ENCODE results near the gene TBXA2R.
"Not testable (repeated sequence)": the region's sequence is repeated elsewhere in the genome, so short reads cannot be mapped to it uniquely, and the experiment has no call there.

The TBXA2R gene

DNA sequence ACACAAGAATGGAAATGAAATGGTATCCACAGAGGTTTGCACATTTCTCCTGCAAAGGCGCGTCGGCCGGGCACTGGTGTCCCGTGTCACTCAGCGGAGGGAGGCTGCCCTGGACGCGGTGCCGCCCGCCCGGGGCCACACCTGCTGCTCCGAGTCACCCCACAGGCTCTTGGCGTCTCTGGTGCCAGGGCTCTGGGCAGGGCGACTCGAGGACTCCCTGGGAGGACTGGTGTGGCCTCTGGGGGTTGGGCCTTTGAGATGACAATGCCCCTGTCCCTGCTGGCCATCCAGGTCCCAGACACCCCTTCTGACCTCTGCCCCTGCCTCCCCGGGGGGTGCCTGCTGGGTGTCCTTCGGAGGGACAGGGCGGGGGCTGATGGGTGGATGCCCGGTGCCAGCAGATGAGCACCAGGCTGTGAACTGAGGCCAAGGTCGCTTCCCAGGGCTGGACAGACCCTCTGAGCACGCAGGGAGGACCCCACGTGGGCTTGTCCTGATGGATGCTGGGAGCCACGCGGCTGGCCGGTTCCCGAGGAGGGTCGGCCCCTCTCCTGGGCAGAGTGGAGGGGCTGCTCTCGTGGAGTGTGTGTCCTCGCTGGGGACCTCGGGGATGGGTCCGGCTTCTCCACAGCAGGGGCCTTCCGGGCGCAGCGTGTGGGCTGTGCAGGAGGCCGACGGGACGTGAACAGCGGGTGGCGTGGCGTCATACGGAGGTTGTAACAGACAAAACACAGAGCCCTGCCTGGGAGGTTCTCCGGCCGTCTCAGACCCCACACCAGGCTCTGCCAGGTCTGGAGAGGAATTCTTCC is 24.6 kb upstream of the TBXA2R start:
- peaks cover 5% of the 10 kb centered on the region in 2 donors for H3K4me1 ChIP-seq (ENCODE audit: control insufficient read depth in 2 of 2, insufficient read depth in 2 of 2, low read length in 2 of 2)
- no peak overlapping the region for H3K9ac ChIP-seq (ENCODE audit: low read depth in 1 of 2, low read length in 2 of 2)
- H3K27me3 ChIP-seq (ENCODE audit: control insufficient read depth in 2 of 2, insufficient read depth in 2 of 2, low read length in 2 of 2): no peaks in the 10 kb centered on the region
- no peaks in the 10 kb centered on the region for H3K9me3 ChIP-seq (ENCODE audit: control insufficient read depth in 2 of 2, low read length in 2 of 2)
- no peak overlapping the region for H3K4me3 ChIP-seq (ENCODE audit: low read length in 2 of 2)
- no peak overlapping the region for H3K27ac ChIP-seq (ENCODE audit: low read depth in 2 of 2, low read length in 2 of 2)
- H3K36me3 ChIP-seq (ENCODE audit: control insufficient read depth in 2 of 2, insufficient read depth in 2 of 2, low read length in 2 of 2): peaks cover 0 to 4% of the 10 kb centered on the region in 2 donors

DNA sequence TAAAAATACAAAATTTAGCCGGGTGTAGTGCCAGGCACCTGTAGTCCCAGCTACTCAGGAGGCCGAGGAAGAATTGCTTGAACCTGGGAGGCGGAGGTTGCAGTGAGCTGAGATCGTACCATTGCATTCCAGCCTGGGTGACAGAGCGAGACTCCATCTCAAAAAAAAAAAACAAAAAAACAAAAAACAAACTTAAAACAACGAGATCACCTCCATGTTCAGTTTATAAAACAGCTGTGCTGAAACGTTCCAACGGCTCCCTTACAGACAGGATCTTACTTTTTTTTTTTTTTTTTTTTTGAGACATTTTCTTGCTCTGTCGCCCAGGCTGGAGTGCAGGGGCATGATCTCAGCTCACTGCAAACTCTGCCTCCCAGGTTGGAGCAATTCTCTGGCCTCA is 22.1 kb upstream of the TBXA2R start:
- not testable (repeated sequence) for H3K9me3 ChIP-seq (ENCODE audit: control insufficient read depth in 2 of 2, low read length in 2 of 2); H3K36me3 ChIP-seq (ENCODE audit: control insufficient read depth in 2 of 2, insufficient read depth in 2 of 2, low read length in 2 of 2); H3K27me3 ChIP-seq (ENCODE audit: control insufficient read depth in 2 of 2, insufficient read depth in 2 of 2, low read length in 2 of 2); H3K27ac ChIP-seq (ENCODE audit: low read depth in 2 of 2, low read length in 2 of 2); H3K9ac ChIP-seq (ENCODE audit: low read depth in 1 of 2, low read length in 2 of 2); H3K4me3 ChIP-seq (ENCODE audit: low read length in 2 of 2)
- peaks cover 14 to 16% of the 10 kb centered on the region in 2 donors for H3K4me1 ChIP-seq (ENCODE audit: control insufficient read depth in 2 of 2, insufficient read depth in 2 of 2, low read length in 2 of 2)

GRCh38 chr19:3627351-3627723 is 20.7 kb upstream of the TBXA2R start:
- H3K27ac ChIP-seq (ENCODE audit: low read depth in 2 of 2, low read length in 2 of 2): peak overlapping the region; percentile 92 to 94
- H3K9me3 ChIP-seq (ENCODE audit: control insufficient read depth in 2 of 2, low read length in 2 of 2): no peaks in the 10 kb centered on the region
- peaks cover 14 to 16% of the 10 kb centered on the region in 2 donors for H3K4me1 ChIP-seq (ENCODE audit: control insufficient read depth in 2 of 2, insufficient read depth in 2 of 2, low read length in 2 of 2)
- H3K4me3 ChIP-seq (ENCODE audit: low read length in 2 of 2): peak overlapping the region; percentile 6 to 54
- no peaks in the 10 kb centered on the region for H3K27me3 ChIP-seq (ENCODE audit: control insufficient read depth in 2 of 2, insufficient read depth in 2 of 2, low read length in 2 of 2)
- peaks cover 4 to 12% of the 10 kb centered on the region in 2 donors for H3K36me3 ChIP-seq (ENCODE audit: control insufficient read depth in 2 of 2, insufficient read depth in 2 of 2, low read length in 2 of 2)
- H3K9ac ChIP-seq (ENCODE audit: low read depth in 1 of 2, low read length in 2 of 2): no peak overlapping the region

DNA sequence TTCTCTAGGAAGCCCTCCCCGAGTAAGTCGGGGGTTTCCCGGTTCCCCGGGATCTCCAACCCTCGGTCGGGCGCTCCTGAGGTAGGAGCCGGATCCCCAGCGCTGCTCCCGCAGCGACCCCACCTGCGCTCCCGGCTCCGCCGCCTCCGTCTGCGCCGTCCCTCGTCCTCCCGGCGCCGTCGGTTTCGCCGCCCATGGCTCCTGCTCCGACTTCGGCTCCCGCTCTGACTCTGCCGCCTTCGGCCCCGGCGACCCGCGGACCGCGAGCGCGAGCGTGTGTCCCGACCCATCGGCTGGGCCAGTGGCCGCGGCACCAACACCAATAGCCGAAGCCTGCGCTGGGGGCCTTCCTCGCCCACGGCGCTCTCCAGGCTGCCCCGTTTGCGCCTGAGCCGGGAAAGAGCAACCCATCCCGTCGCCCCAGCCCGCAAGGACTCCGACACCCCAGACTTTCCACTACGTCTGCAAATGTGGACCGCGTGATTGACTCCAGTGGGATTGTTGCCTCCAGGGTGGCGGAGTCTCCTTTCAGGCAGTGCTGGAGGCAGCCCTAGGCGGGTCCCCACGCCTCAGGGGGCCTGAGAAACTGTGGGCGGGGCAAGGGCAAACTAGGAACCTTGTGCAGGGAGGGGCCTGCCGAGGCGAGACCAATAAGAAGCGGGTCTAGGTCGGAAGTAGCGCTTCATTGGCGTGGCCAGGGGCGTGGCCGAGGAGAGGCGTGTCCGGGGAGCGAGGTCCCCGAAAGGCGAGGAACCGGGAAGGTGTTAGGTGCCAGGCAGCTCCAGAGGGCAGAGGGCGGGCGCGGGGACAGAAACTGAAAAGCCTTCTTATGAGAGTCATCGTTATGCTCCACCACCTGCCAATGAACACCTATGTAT is 20.0 kb upstream of the TBXA2R start, which contains the start of gene CACTIN:
TSS of gene CACTIN (minus strand) at position 318 of the 878 bp plus-strand sequence. CDS start at position 290, 28 bp downstream.
- Histone ChIP-seq H3K4me1 (ENCODE audit: control insufficient read depth in 2 of 2, insufficient read depth in 2 of 2, low read length in 2 of 2) (peaks cover 14 to 16% of the 10 kb centered on the region in 2 donors), H3K9me3 (ENCODE audit: control insufficient read depth in 2 of 2, low read length in 2 of 2) (no peaks in the 10 kb centered on the region), H3K27me3 (ENCODE audit: control insufficient read depth in 2 of 2, insufficient read depth in 2 of 2, low read length in 2 of 2) (no peaks in the 10 kb centered on the region), H3K9ac (ENCODE audit: low read depth in 1 of 2, low read length in 2 of 2) (peak within 1 kb of the TSS; percentile 77 to 88), H3K36me3 (ENCODE audit: control insufficient read depth in 2 of 2, insufficient read depth in 2 of 2, low read length in 2 of 2) (peaks cover 6 to 15% of the 10 kb centered on the region in 2 donors), H3K4me3 (ENCODE audit: low read length in 2 of 2) (peak within 1 kb of the TSS; percentile 97), H3K27ac (ENCODE audit: low read depth in 2 of 2, low read length in 2 of 2) (peak within 1 kb of the TSS; percentile 92 to 94)

GRCh38 chr19:3625996-3626472 is 19.4 kb upstream of the TBXA2R start:
- Histone ChIP-seq H3K9me3 (ENCODE audit: control insufficient read depth in 2 of 2, low read length in 2 of 2) (no peaks in the 10 kb centered on the region), H3K27ac (ENCODE audit: low read depth in 2 of 2, low read length in 2 of 2) (peak overlapping the region; percentile 92 to 94), H3K27me3 (ENCODE audit: control insufficient read depth in 2 of 2, insufficient read depth in 2 of 2, low read length in 2 of 2) (no peaks in the 10 kb centered on the region), H3K4me1 (ENCODE audit: control insufficient read depth in 2 of 2, insufficient read depth in 2 of 2, low read length in 2 of 2) (peaks cover 14 to 16% of the 10 kb centered on the region in 2 donors), H3K36me3 (ENCODE audit: control insufficient read depth in 2 of 2, insufficient read depth in 2 of 2, low read length in 2 of 2) (peaks cover 6 to 13% of the 10 kb centered on the region in 2 donors), H3K4me3 (ENCODE audit: low read length in 2 of 2) (peak overlapping the region; percentile 97), H3K9ac (ENCODE audit: low read depth in 1 of 2, low read length in 2 of 2) (peak overlapping the region; percentile 77 to 88)

GRCh38 chr19:3623716-3624115 is 17.0 kb upstream of the TBXA2R start:
- no peak overlapping the region for H3K4me3 ChIP-seq (ENCODE audit: low read length in 2 of 2)
- no peak overlapping the region for H3K9ac ChIP-seq (ENCODE audit: low read depth in 1 of 2, low read length in 2 of 2)
- no peak overlapping the region for H3K27ac ChIP-seq (ENCODE audit: low read depth in 2 of 2, low read length in 2 of 2)
- peaks cover 14 to 16% of the 10 kb centered on the region in 2 donors for H3K4me1 ChIP-seq (ENCODE audit: control insufficient read depth in 2 of 2, insufficient read depth in 2 of 2, low read length in 2 of 2)
- peaks cover 6 to 13% of the 10 kb centered on the region in 2 donors for H3K36me3 ChIP-seq (ENCODE audit: control insufficient read depth in 2 of 2, insufficient read depth in 2 of 2, low read length in 2 of 2)
- H3K9me3 ChIP-seq (ENCODE audit: control insufficient read depth in 2 of 2, low read length in 2 of 2): no peaks in the 10 kb centered on the region
- H3K27me3 ChIP-seq (ENCODE audit: control insufficient read depth in 2 of 2, insufficient read depth in 2 of 2, low read length in 2 of 2): no peaks in the 10 kb centered on the region

DNA sequence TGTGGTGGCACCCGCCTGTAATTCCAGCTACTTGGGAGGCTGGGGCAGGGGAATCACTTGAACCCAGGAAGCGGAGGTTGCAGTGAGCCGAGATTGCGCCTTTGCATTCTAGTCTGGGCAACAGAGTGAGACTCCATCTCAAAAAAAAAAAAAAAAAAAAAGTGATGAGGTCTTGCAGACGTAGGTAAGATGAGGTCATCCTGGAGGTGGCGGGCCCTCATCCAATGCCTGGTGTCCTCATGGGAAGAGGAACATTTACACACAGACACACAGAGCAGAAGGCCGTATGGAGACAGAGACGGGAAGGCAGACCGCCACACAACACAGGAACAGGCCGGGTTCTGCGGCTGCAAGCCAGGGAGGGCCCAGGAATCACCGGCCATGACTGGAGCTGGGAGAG is 15.5 kb upstream of the TBXA2R start:
- Histone ChIP-seq H3K27me3 (ENCODE audit: control insufficient read depth in 2 of 2, insufficient read depth in 2 of 2, low read length in 2 of 2) (no peaks in the 10 kb centered on the region), H3K4me1 (ENCODE audit: control insufficient read depth in 2 of 2, insufficient read depth in 2 of 2, low read length in 2 of 2) (peaks cover 11 to 16% of the 10 kb centered on the region in 2 donors), H3K9ac (ENCODE audit: low read depth in 1 of 2, low read length in 2 of 2) (no peak overlapping the region), H3K4me3 (ENCODE audit: low read length in 2 of 2) (no peak overlapping the region), H3K27ac (ENCODE audit: low read depth in 2 of 2, low read length in 2 of 2) (no peak overlapping the region), H3K36me3 (ENCODE audit: control insufficient read depth in 2 of 2, insufficient read depth in 2 of 2, low read length in 2 of 2) (peaks cover 6 to 13% of the 10 kb centered on the region in 2 donors), H3K9me3 (ENCODE audit: control insufficient read depth in 2 of 2, low read length in 2 of 2) (no peaks in the 10 kb centered on the region)

GRCh38 chr19:3621689-3622088 is 15.0 kb upstream of the TBXA2R start:
- Histone ChIP-seq H3K4me1 (ENCODE audit: control insufficient read depth in 2 of 2, insufficient read depth in 2 of 2, low read length in 2 of 2) (peaks cover 8 to 13% of the 10 kb centered on the region in 2 donors), H3K36me3 (ENCODE audit: control insufficient read depth in 2 of 2, insufficient read depth in 2 of 2, low read length in 2 of 2) (peaks cover 6 to 13% of the 10 kb centered on the region in 2 donors), H3K9ac (ENCODE audit: low read depth in 1 of 2, low read length in 2 of 2) (no peak overlapping the region)

GRCh38 chr19:3620817-3621547 is 14.3 kb upstream of the TBXA2R start:
- H3K36me3 ChIP-seq (ENCODE audit: control insufficient read depth in 2 of 2, insufficient read depth in 2 of 2, low read length in 2 of 2): peaks cover 6 to 15% of the 10 kb centered on the region in 2 donors
- H3K4me3 ChIP-seq (ENCODE audit: low read length in 2 of 2): no peak overlapping the region
- H3K9me3 ChIP-seq (ENCODE audit: control insufficient read depth in 2 of 2, low read length in 2 of 2): no peaks in the 10 kb centered on the region
- peaks cover 6 to 11% of the 10 kb centered on the region in 2 donors for H3K4me1 ChIP-seq (ENCODE audit: control insufficient read depth in 2 of 2, insufficient read depth in 2 of 2, low read length in 2 of 2)
- no peak overlapping the region for H3K9ac ChIP-seq (ENCODE audit: low read depth in 1 of 2, low read length in 2 of 2)
- no peak overlapping the region for H3K27ac ChIP-seq (ENCODE audit: low read depth in 2 of 2, low read length in 2 of 2)
- no peaks in the 10 kb centered on the region for H3K27me3 ChIP-seq (ENCODE audit: control insufficient read depth in 2 of 2, insufficient read depth in 2 of 2, low read length in 2 of 2)

More at GRCh38 chr19:3621689-3622088, 15.0 kb upstream of the TBXA2R start:
- H3K9me3 ChIP-seq (ENCODE audit: control insufficient read depth in 2 of 2, low read length in 2 of 2): no peaks in the 10 kb centered on the region
- no peaks in the 10 kb centered on the region for H3K27me3 ChIP-seq (ENCODE audit: control insufficient read depth in 2 of 2, insufficient read depth in 2 of 2, low read length in 2 of 2)
- no peak overlapping the region for H3K4me3 ChIP-seq (ENCODE audit: low read length in 2 of 2)
- H3K27ac ChIP-seq (ENCODE audit: low read depth in 2 of 2, low read length in 2 of 2): no peak overlapping the region
